NCI-H1105 (cell line): ENCODE measurements around the gene WAPL.
"Not testable (repeated sequence)": the region's sequence is repeated elsewhere in the genome, so short reads cannot be mapped to it uniquely, and the experiment has no call there.

Experiments used
- DNase-seq: peaks from one replicate; lab custom pipeline; 2025; lab: John Stamatoyannopoulos, UW

Gene WAPL

GRCh38 chr10:86389441-86390193 is 132.0 kb downstream of the WAPL start:
- DNase-seq = no peak

GRCh38 chr10:86389109-86389440 is 132.5 kb downstream of the WAPL start:
- not testable (repeated sequence) for DNase-seq

DNA sequence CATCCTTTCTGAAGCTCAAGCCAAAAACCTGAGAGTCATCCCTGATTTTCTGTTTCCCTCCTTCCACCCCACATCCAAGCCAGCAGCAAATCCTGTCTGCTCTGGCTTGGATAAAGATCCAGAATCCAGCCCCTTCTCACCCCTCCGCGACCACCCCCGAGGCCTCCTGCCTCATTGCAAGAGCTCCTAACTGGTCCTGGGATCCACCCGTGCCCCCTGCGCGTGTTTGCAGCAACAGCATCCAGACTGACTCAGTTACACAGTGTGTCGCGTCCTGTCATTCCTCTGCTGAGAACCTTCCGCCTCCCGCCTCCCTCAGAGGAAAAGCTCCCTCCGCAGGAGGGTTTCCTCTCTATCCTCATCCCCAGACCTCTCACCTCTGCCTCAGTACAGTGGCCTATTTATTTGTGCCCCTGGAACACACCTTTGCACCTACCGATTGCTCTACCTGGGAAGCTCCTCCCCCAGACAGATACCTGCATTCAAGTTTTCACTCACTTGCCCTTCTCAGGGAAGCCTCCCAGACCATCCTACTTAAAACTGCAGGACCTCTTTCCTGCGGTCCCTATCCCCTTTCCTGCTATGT is 133.4 kb downstream of the WAPL start:
- DNase-seq = no peak

DNA sequence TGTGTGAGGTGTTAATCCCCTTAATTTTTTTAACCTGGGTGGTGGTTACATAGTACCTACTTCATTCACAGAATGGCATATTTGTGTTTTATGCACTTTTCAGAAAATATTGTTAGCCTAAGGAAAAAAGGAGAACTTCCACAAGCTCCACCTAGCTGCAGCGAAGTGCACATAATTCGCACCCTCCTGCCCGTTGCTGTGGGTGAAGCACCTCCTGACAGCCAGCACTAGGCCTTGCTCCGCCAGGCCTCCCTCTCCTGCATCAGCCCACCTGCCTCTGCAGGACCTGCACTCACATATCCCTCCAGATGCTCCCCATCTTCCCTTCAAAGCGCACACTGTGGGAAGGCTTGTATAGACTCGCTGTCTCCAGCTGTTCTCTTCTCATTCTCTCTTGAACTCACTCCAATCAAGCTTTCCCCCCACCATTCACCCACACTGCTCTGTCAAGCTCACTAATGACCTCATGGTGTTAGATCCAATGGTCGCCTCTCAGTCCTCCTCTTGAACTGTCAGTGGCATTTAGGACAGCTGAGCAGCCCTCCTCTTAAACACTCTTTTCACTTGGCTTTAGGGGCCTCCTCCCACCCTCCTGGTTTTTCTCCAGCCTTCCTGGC is 134.3 kb downstream of the WAPL start:
- no peak for DNase-seq

DNA sequence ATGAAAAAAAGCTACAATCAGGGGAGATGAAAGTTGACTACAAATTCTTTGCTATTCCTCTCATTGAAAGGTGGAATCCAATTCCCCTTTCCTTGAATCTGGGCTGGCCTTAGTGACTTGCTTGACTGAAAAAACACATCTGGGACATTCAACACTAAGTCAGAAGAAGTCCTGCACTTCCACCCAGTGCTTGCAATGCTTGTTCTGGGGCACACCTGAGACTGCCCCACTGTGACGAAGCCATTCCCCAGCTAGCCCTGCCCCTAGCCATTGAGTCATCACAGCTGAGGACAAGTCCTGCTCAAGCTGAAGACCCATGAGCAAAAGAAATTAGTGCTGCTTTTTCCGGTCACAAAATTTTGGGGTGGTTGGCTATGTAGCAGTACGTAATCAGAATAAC is 135.8 kb downstream of the WAPL start:
- DNase-seq = no peak
